Mesenchymal stem cell (in vitro differentiated cells and primary cell): Measurements from ENCODE around the gene ZBTB7C.

Experiments
- DNase-seq: peaks from one replicate; pipeline ENCODE4 v3.0.0-alpha.2; 2013
- H2AFZ ChIP-seq: one replicate; pipeline ENCODE4 v1.6.1; 2013; ENCODE audit warnings: low read depth, mild to moderate bottlenecking, control low read depth, inconsistent platforms, low read length, moderate library complexity
- H2AK5ac ChIP-seq: 2 replicates; pipeline ENCODE4 v1.6.1; 2013; ENCODE audit warnings: low read length, moderate library complexity, mild to moderate bottlenecking, inconsistent platforms; ENCODE audit not compliant: severe bottlenecking
- H2BK120ac ChIP-seq: one replicate; pipeline ENCODE4 v1.6.1; 2013; ENCODE audit warnings: low read depth, mild to moderate bottlenecking, inconsistent platforms, low read length, moderate library complexity
- H2BK12ac ChIP-seq, 2 experiments: one replicate each; pipeline ENCODE4 v1.6.1; 2013; ENCODE audit warnings: inconsistent platforms in 2 of 2, low read length in 2 of 2, mild to moderate bottlenecking in 2 of 2, moderate library complexity in 2 of 2, control low read depth in 1 of 2
- H2BK15ac ChIP-seq: one replicate; pipeline ENCODE4 v1.6.1; 2013; ENCODE audit warnings: mild to moderate bottlenecking, low read depth, inconsistent platforms; ENCODE audit not compliant: poor library complexity, severe bottlenecking
- H2BK5ac ChIP-seq: 2 replicates; pipeline ENCODE4 v1.6.1; 2013; ENCODE audit warnings: low read depth, mild to moderate bottlenecking, low read length, control low read depth, inconsistent platforms; ENCODE audit not compliant: poor library complexity, severe bottlenecking
- H3K14ac ChIP-seq, 2 experiments: one replicate each; pipeline ENCODE4 v1.6.1; 2013; ENCODE audit warnings: inconsistent platforms in 2 of 2, low read length in 2 of 2, control low read depth in 1 of 2, mild to moderate bottlenecking in 1 of 2, moderate library complexity in 1 of 2
- H3K18ac ChIP-seq, 2 experiments: one replicate each; pipeline ENCODE4 v1.6.1; 2013; ENCODE audit warnings: inconsistent platforms in 2 of 2, low read length in 2 of 2, control low read depth in 1 of 2, low read depth in 1 of 2, mild to moderate bottlenecking in 1 of 2
- H3K23ac ChIP-seq, 2 experiments: one replicate each; pipeline ENCODE4 v1.6.1; 2013; ENCODE audit warnings: inconsistent platforms in 2 of 2, low read length in 2 of 2, mild to moderate bottlenecking in 2 of 2, moderate library complexity in 2 of 2, control low read depth in 1 of 2
- H3K27ac ChIP-seq: 2 replicates; pipeline ENCODE4 v1.5.1; 2013; ENCODE audit warnings: mild to moderate bottlenecking, moderate library complexity, low read length, control low read depth, inconsistent platforms; ENCODE audit not compliant: poor library complexity, severe bottlenecking
- H3K27me3 ChIP-seq, 2 experiments: 2 replicates each; pipeline versions ENCODE4 v1.6.1 to v1.7.0; 2013; ENCODE audit warnings: low read length in 2 of 2, mild to moderate bottlenecking in 2 of 2, moderate library complexity in 2 of 2, control low read depth in 1 of 2, inconsistent platforms in 1 of 2; ENCODE audit not compliant: control insufficient read depth in 1 of 2, insufficient read depth in 1 of 2
- H3K36me3 ChIP-seq, 2 experiments: 2 replicates each; pipeline versions ENCODE4 v1.6.1 to v1.7.0; 2013; ENCODE audit warnings: low read length in 2 of 2, control low read depth in 1 of 2, inconsistent platforms in 1 of 2, low read depth in 1 of 2, mild to moderate bottlenecking in 1 of 2; ENCODE audit not compliant: insufficient read depth in 2 of 2, control insufficient read depth in 1 of 2
- H3K4ac ChIP-seq, 2 experiments: one replicate each; pipeline ENCODE4 v1.6.1; 2013; ENCODE audit warnings: inconsistent platforms in 2 of 2, low read length in 2 of 2, mild to moderate bottlenecking in 2 of 2, moderate library complexity in 2 of 2, control low read depth in 1 of 2, low read depth in 1 of 2
- H3K4me1 ChIP-seq: 2 replicates; pipeline ENCODE4 v1.6.1; 2013; ENCODE audit warnings: low read depth, low read length, control low read depth; ENCODE audit not compliant: control insufficient read depth, insufficient read depth
- H3K4me2 ChIP-seq: 2 replicates; pipeline ENCODE4 v1.6.1; 2013; ENCODE audit warnings: low read length, mild to moderate bottlenecking, inconsistent platforms; ENCODE audit not compliant: poor library complexity, severe bottlenecking
- H3K4me3 ChIP-seq, 2 experiments: 2 replicates each; pipeline versions ENCODE4 v1.5.1 to v1.7.0; 2013; ENCODE audit warnings: low read length in 2 of 2, mild to moderate bottlenecking in 2 of 2, control low read depth in 1 of 2, low read depth in 1 of 2; ENCODE audit not compliant: insufficient read depth in 1 of 2
- H3K79me1 ChIP-seq: replicated peaks from 2 replicates; pipeline ENCODE4 v1.6.1; 2013; ENCODE audit warnings: mild to moderate bottlenecking, control low read depth, low read length, inconsistent platforms; ENCODE audit not compliant: poor library complexity, severe bottlenecking
- H3K9ac ChIP-seq: 2 replicates; pipeline ENCODE4 v1.7.0; 2013; ENCODE audit warnings: mild to moderate bottlenecking, low read length, moderate library complexity
- H3K9me3 ChIP-seq: 2 replicates; pipeline ENCODE4 v1.7.0; 2013; ENCODE audit warnings: mild to moderate bottlenecking, low read length; ENCODE audit not compliant: control insufficient read depth
- H4K8ac ChIP-seq: one replicate; pipeline ENCODE4 v1.6.1; 2013; ENCODE audit warnings: inconsistent platforms, mild to moderate bottlenecking, low read length, moderate library complexity
- H4K91ac ChIP-seq: one replicate; pipeline ENCODE4 v1.6.1; 2013; ENCODE audit warnings: mild to moderate bottlenecking, low read length, inconsistent platforms
- WGBS: methylation state at CpG from one replicate; pipeline ENCODE4 v1.1.7; 2013; ENCODE audit warnings: mixed read lengths; 5-methylcytosine and 5-hydroxymethylcytosine counted together

Gene ZBTB7C

GRCh38 chr18:48040457-48041110 is 368.6 kb downstream of the ZBTB7C start:
- H3K9ac ChIP-seq: no peak overlapping the region
- 94% methylated on average over 23 of the region's 23 CpGs for WGBS

GRCh38 chr18:48039769-48040215 is 369.4 kb downstream of the ZBTB7C start:
- Histone ChIP-seq H3K79me1 (no peaks in the 10 kb centered on the region), H3K9ac (no peak overlapping the region), H3K18ac (no peak overlapping the region), H2BK15ac (no peak overlapping the region), H3K14ac (no peak overlapping the region), H3K4me2 (no peak overlapping the region), H4K91ac (no peak overlapping the region), H4K8ac (no peak overlapping the region), H2AFZ (no peak overlapping the region), H3K4me3 (no peak overlapping the region), H3K27me3 (peaks cover 11 to 13% of the 10 kb centered on the region in 2 experiments), H2BK12ac (no peak overlapping the region), H3K36me3 (no peaks in the 10 kb centered on the region), H3K4ac (no peak overlapping the region), H3K23ac (no peak overlapping the region), H2BK5ac (no peak overlapping the region), H3K4me1 (peaks cover 13% of the 10 kb centered on the region), H3K27ac (no peak overlapping the region), H2AK5ac (no peak overlapping the region), H2BK120ac (no peak overlapping the region), H3K9me3 (peaks cover 5% of the 10 kb centered on the region)
- DNase-seq: no peak
- WGBS: 88% methylated on average over 17 of the region's 17 CpGs

More at GRCh38 chr18:48040457-48041110, 368.6 kb downstream of the ZBTB7C start:
- H3K79me1 ChIP-seq: no peaks in the 10 kb centered on the region
- H3K23ac ChIP-seq: no peak overlapping the region
- no peak overlapping the region for H3K14ac ChIP-seq
- no peak overlapping the region for H3K4me2 ChIP-seq
- no peak overlapping the region for H4K91ac ChIP-seq
- no peak for DNase-seq
- H2BK120ac ChIP-seq: no peak overlapping the region
- H3K4me3 ChIP-seq: no peak overlapping the region
- no peak overlapping the region for H4K8ac ChIP-seq
- H3K27me3 ChIP-seq: peaks cover 16 to 18% of the 10 kb centered on the region in 2 experiments
- H3K18ac ChIP-seq: no peak overlapping the region
- no peak overlapping the region for H2BK5ac ChIP-seq
- no peak overlapping the region for H3K4ac ChIP-seq
- H2AFZ ChIP-seq: no peak overlapping the region
- H3K36me3 ChIP-seq: no peaks in the 10 kb centered on the region
- H2BK15ac ChIP-seq: no peak overlapping the region
- H3K4me1 ChIP-seq: peaks cover 13% of the 10 kb centered on the region
- H3K9me3 ChIP-seq: peaks cover 7% of the 10 kb centered on the region
- H3K27ac ChIP-seq: no peak overlapping the region
- H2AK5ac ChIP-seq: no peak overlapping the region
- H2BK12ac ChIP-seq: no peak overlapping the region

GRCh38 chr18:48038636-48039035 is 370.5 kb downstream of the ZBTB7C start:
- H3K23ac ChIP-seq: no peak overlapping the region
- no peak overlapping the region for H2AK5ac ChIP-seq
- no peak overlapping the region for H3K4me3 ChIP-seq
- H4K8ac ChIP-seq: no peak overlapping the region
- H3K9me3 ChIP-seq: peaks cover 4% of the 10 kb centered on the region
- H3K79me1 ChIP-seq: no peaks in the 10 kb centered on the region
- H3K36me3 ChIP-seq: no peaks in the 10 kb centered on the region
- H3K4me2 ChIP-seq: no peak overlapping the region
- H4K91ac ChIP-seq: no peak overlapping the region
- H3K4ac ChIP-seq: no peak overlapping the region
- H2BK120ac ChIP-seq: no peak overlapping the region
- H3K18ac ChIP-seq: no peak overlapping the region
- H2BK5ac ChIP-seq: no peak overlapping the region
- 86% methylated on average over 6 of the region's 6 CpGs for WGBS
- no peak for DNase-seq
- no peak overlapping the region for H3K14ac ChIP-seq
- H2BK12ac ChIP-seq: no peak overlapping the region
- peaks cover 0 to 4% of the 10 kb centered on the region in 2 experiments for H3K27me3 ChIP-seq
- no peak overlapping the region for H3K27ac ChIP-seq
- H3K9ac ChIP-seq: no peak overlapping the region
- H2BK15ac ChIP-seq: no peak overlapping the region
- H2AFZ ChIP-seq: no peak overlapping the region
- H3K4me1 ChIP-seq: peaks cover 13% of the 10 kb centered on the region

- H3K14ac ChIP-seq: no peak overlapping the region
- no peak overlapping the region for H4K91ac ChIP-seq
- H2BK15ac ChIP-seq: no peak overlapping the region
- no peak overlapping the region for H3K23ac ChIP-seq
- H3K4ac ChIP-seq: no peak overlapping the region
- DNase-seq: no peak
- H2AFZ ChIP-seq: no peak overlapping the region
- H3K18ac ChIP-seq: no peak overlapping the region
- no peak overlapping the region for H4K8ac ChIP-seq
- peak overlapping the region; percentile 16 for H2AK5ac ChIP-seq
- peaks cover 13% of the 10 kb centered on the region for H3K4me1 ChIP-seq
- no peak overlapping the region for H3K4me3 ChIP-seq
- no peaks in the 10 kb centered on the region for H3K9me3 ChIP-seq
- no peak overlapping the region for H2BK5ac ChIP-seq
- no peak overlapping the region for H3K4me2 ChIP-seq
- WGBS: 67% methylated on average over 16 of the region's 16 CpGs
- H3K79me1 ChIP-seq: no peaks in the 10 kb centered on the region
- H2BK120ac ChIP-seq: no peak overlapping the region
- no peaks in the 10 kb centered on the region for H3K36me3 ChIP-seq
- H3K9ac ChIP-seq: no peak overlapping the region
- H3K27me3 ChIP-seq: peaks cover 0 to 4% of the 10 kb centered on the region in 2 experiments
- no peak overlapping the region for H2BK12ac ChIP-seq
- H3K27ac ChIP-seq: no peak overlapping the region
These were observed 371.5 kb downstream of the ZBTB7C start for GRCh38 chr18:48037481-48038271.
